Measurements from ENCODE around the gene KRT31.
"Not testable (repeated sequence)": the region's sequence is repeated elsewhere in the genome, so short reads cannot be mapped to it uniquely, and the experiment has no call there.

Gene KRT31
- total RNA-seq = 0 reads per million in 4 donors

DNA sequence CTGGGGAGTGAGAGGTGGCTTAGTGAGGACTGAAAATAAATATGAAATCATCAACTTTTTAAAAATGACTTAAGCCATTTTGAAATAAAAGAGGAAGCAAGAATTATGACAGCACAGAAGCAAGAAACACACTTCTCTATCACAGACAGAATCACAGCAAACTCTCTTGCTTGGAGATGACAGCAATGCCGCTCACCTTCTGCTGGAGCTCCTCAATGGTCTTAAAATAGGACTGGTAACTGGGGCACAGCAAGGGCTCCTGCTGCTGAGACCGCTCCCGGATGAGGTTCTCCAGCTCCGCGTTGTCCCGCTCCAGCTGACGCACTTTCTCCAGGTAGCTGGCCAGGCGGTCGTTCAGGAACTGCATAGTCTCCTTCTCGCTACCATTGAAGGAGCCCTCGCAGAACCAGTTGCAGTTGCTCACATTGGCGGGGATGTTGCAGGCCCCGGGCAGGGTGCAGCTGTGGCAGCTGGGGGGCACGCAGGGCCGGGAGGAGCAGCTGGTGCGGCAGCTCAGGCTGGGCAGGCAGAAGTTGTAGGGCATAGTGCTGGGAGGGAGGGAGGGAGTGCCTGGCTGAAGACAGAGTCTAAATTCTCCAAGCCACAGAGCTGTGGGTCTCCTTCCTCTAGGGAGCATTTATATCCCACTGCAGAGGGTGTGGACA is at the start of gene KRT31:
Gene KRT31 (minus strand): TSS at position 613 of the 665 bp plus-strand sequence. CDS start 69 bp downstream, at position 544.
- no peak for DNase-seq

GRCh38 chr17:41446806-41447205 is 49.4 kb upstream of the KRT31 start:
- no peak for DNase-seq

GRCh38 chr17:41444640-41445039 is 47.2 kb upstream of the KRT31 start:
- DNase-seq = no peak

DNA sequence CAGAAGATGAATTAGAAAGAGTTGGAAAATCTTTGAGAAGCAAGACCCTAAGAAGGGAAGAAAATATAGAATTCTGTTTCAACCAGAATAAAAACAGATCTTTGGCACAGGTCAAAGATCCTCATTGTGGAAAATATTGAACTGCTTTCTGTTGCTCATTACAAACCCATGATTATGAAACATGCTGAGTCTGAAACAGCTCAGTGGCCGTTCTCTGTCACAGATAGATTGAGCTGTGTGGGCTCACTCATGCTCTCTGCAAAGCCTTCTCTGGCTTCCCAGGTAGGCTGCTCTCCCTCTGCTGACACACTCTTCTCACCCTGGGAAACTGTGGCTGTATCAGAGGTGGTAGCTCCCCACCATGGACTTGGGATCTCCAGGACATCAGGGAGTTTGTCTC is 46.8 kb upstream of the KRT31 start:
- DNase-seq = no peak

DNA sequence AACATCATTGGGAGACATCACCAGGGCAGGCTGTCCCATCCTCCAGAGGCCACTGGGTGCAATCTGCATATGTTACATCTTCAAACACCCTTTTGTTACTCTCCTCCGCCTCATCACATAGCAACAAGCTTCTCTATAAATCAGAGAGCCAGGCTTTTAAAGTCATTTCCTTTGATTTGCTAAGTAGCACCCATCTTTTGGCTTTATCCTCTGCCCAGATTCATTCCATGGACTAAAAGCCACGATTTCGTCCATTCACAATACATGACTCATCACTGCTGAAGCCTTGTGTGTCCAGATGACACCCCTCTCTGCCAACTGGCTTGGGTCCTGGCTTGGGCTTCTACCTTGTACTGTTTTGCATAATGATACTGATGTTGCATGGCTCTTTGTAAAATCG is 45.3 kb upstream of the KRT31 start:
- no peak for DNase-seq

DNA sequence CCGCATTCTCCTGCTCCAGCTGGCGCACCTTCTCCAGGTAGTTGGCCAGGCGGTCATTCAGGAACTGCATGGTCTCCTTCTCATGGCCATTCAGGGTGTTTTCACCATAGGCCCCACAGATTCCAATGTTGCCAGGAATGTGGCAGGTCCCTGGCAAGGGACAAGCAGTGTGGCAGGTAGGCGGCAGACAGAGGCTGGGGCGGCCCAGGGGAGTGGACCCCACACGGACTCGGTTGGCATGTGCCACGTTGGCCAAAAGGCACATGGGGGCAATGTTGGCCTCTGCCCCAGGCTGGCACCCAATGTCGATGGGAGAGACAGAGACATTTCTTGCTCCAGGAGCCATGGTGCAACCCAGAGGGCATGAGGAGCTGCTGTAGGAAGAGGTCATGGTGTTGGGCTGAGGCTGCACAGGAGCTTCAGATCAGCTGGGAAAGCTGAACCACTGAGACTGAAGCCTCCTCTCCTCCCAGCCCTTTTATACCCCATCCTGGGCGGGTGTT is 43.2 kb upstream of the KRT31 start, which contains the start of gene KRT38:
Gene KRT38 (minus strand): TSS at position 453 of the 503 bp plus-strand sequence. CDS start 62 bp downstream, at position 391.
- no peak for DNase-seq

DNA sequence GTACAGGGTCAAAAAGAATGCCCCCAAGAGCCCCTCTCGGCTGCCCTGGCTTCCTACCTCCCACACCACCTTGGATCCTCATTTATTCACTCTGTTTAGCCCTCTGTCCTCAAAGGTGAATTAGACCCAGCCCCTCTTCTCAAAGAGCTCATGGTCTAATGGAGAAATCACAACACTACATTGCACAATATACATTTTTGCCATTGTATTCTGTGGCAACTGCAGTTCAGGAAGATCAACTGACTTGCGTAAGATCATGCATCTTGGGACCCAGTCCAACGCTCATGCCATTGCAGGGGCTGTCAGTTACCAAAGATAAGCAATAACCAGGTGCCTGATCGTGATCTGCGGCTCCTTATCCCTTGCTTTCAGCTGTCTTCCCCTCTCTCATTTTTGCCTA is 42.0 kb upstream of the KRT31 start:
- DNase-seq = no peak

DNA sequence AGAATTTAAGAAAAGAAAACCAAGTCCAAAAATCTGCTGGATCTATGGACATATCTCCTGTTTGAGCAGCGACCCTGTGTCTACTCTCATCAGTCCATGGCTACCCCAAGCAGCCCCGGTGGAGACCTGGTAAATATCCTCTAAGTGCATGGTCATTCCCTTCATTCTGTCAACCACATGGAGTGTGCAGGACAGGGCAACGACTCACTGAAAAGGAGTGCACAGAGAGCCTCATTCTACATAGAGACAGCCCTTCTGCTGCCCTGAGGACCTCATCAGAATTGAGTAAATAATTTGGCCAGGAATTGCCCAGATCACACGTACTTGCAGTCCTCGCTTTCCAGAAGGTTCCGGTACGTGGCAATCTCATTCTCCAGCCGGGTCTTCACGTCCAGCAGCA is 40.4 kb upstream of the KRT31 start:
- no peak for DNase-seq

DNA sequence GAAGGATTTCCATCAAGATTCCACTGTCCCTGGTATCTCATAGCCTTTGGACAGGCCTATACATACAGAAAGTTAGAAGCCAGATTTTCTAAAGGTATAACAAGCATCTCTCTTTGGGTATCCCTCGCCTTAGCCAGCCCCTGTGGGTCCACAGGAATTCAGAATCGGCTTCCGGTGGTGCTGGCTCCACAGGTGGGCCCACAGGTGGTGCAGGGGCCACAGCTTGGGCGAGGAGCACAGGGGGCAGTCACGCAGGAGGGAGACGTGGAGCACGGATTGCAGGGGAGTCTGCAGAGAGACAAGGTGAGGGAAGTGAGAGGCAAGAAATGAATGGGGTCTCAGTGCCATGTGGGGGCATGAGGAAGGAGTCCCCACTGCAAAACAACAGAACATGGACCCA is 39.8 kb upstream of the KRT31 start:
- no peak for DNase-seq

DNA sequence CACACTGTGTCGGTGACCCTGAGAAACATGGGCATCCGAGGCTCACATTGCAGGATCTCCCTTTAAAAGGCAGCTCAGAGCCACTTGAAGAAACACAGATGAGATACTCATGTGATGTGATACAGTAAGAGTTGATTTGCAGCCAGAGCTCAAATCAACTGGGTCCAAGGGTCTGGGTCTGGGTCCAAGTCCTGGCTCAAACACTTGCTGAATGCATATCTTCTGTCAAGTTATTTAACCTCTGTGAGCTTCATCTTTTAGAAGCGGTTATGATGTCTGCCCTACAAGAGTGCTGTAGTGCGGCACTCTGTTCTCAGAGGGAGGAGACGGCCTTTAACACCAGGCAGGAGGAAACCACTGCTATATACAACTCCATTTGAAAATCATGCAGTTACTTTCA is 37.0 kb upstream of the KRT31 start:
- no peak for DNase-seq

DNA sequence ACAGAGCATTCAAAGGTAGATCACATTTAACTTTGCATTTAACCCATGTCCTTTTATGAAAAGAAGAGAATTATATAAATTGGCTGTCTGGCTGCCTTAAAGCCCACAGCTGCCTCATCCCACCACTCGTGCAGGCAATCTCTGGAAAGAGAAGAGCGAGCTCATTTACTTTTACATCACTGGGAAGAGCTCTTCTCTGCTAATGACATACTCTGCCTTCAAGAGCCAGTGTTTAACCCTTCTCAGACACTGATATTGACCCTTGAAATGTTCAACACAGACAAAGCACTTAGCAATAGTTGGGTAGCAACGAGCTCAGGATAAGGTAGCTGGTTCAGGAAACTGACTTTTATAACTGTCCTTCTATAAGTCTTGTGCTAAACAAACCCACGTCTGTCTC is 36.6 kb upstream of the KRT31 start:
- no peak for DNase-seq

- no peak for DNase-seq
These were observed 36.2 kb upstream of the KRT31 start for GRCh38 chr17:41433586-41433985.

DNA sequence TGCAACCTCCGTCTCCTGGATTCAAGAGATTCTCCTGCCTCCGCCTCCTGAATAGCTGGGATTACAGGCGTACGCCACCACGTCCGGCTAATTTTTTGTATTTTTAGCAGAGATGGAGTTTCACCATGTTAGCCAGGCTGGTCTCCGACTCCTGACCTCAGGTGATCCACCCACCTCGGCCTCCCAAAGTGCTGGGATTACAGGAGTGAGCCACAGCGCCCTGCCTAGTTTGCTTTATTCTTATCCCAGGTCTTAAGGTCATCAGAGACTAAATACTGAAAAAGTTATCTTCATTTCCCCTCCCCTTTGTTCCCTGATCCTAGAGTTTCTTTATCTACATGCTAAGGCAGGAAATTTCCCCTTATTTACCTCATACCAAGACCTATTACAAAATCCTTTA is 33.0 kb upstream of the KRT31 start:
- not testable (repeated sequence) for DNase-seq

- DNase-seq = no peak
These were observed 32.3 kb upstream of the KRT31 start for GRCh38 chr17:41429667-41430066.

GRCh38 chr17:41428591-41429291 is 31.3 kb upstream of the KRT31 start:
- no peak for DNase-seq

GRCh38 chr17:41424111-41424635 is 26.8 kb upstream of the KRT31 start, which contains the start of gene KRT37:
Gene KRT37, minus strand, starts transcription at chr17:41424585. Its CDS starts 62 bp downstream, at chr17:41424523.
- DNase-seq = no peak

- not testable (repeated sequence) for DNase-seq
These were observed 25.2 kb upstream of the KRT31 start for GRCh38 chr17:41422586-41422985.

GRCh38 chr17:41421617-41422016 is 24.2 kb upstream of the KRT31 start:
- no peak for DNase-seq

GRCh38 chr17:41421116-41421515 is 23.7 kb upstream of the KRT31 start:
- no peak for DNase-seq

GRCh38 chr17:41420134-41420533 is 22.7 kb upstream of the KRT31 start:
- DNase-seq = no peak

- DNase-seq = no peak
These were observed 22.3 kb upstream of the KRT31 start for GRCh38 chr17:41419716-41420115.

DNA sequence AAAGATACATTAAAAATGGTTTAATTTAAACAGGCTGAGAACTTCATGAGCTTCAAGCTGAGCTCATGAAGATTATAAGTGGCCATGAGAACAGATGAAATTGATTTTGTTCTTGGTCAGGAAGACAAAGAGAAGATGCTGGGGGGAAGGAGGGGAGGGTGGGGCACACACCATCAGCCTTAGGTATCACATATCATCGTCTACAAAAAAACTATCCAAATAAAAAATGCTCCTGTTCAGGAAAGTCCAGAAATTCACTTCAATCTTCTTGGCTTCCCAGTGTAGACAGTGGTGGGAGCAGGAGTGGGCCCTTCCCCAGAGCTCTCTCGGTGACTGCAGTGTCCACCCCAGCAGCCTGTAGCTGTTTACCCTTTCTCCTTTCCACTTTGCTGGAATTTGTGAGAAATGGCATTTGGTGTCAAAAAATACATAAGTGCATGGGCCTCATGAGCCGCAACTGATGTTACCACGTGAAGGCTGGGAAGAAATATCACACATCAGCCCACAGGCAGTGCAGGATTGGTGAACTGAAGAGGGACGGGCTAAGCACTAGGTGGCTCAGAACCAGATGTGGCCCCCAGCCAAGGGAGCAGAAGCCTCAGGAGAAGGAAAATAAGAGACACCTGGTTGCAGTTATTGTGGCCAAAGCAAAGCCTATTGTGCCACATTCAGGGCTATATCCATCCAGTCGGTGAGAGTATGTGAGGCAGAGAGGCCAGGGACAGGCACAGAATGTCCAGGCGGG is 20.9 kb upstream of the KRT31 start:
- DNase-seq = no peak

DNA sequence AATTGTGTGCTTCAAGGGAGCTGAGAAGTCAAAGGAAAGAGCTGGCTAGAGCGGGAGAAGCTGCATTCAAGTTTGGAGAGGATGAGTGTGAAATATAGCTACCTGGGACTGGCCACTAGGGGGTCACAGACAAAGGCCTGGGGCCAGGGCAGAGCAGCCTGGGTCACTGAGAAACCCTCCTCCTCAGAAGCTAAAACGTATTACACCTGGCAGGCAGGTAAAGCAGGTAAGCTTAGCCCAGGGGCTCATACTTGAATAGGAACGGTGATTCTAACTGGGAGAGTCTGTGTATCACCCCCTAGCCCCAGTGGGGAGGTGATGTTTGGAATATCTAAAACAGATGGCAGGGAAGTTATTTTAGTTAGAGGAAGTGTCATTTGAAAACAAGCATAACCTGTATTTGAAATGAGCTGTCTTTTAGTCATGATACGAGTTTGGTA is 20.2 kb upstream of the KRT31 start:
- DNase-seq = no peak

All from T-helper 1 cell (primary cell).